Esophagus muscularis mucosa (tissue), 4 donors: ENCODE measurements around the gene SLC15A1. TPM values are rescaled to one million over a fixed set of nuclear protein-coding genes. Genes with fewer than 3 reads are reported as not detected.

ENCODE experiments used
- DNase-seq: peaks from one replicate; pipeline ENCODE4 v3.0.0-alpha.2; 2017; ENCODE audit errors: extremely low spot score
- H3K27ac ChIP-seq, 4 donors: fragments of 200-600 bp; sonication (generic); replicated peaks in 1 of 4; 1 replicate in 3 of 4; 2 replicates in 1 of 4; pipeline ENCODE4 v1.5.1; 2016 to 2019; ENCODE audit warnings: mild to moderate bottlenecking in 1 of 4
- H3K27me3 ChIP-seq, 4 donors: fragments of 200-600 bp; sonication (generic); one replicate each; pipeline versions ENCODE4 v1.5.1 to v1.6.0; 2016 to 2019
- H3K36me3 ChIP-seq, 4 donors: fragments of 200-600 bp; sonication (generic); one replicate each; pipeline ENCODE4 v1.5.1; 2016 to 2019
- H3K4me1 ChIP-seq, 4 donors: fragments of 200-600 bp; sonication (generic); one replicate each; pipeline ENCODE4 v1.5.1; 2016 to 2019
- H3K4me3 ChIP-seq, 4 donors: fragments of 200-600 bp; sonication (generic); 1 replicate in 2 of 4; 2 replicates in 2 of 4; pipeline ENCODE4 v1.5.1; 2016 to 2019; ENCODE audit warnings: mild to moderate bottlenecking in 4 of 4, moderate library complexity in 1 of 4
- H3K9me3 ChIP-seq, 4 donors: fragments of 200-600 bp; sonication (generic); 1 replicate in 3 of 4; 2 replicates in 1 of 4; pipeline ENCODE4 v1.5.1; 2016 to 2019
- EP300 ChIP-seq: sonication (generic); formaldehyde crosslinking; IDR thresholded peaks from one replicate; pipeline ENCODE4 v1.6.1; 2017; ENCODE audit warnings: antibody characterized with exemption
- POLR2A ChIP-seq: fragments of 450-650 bp; IDR thresholded peaks from one replicate; pipeline ENCODE4 v1.6.1; 2017; ENCODE audit warnings: antibody characterized with exemption, moderate library complexity, mild to moderate bottlenecking, low read depth
- POLR2AphosphoS5 ChIP-seq, 2 donors: sonication (generic); formaldehyde crosslinking; IDR thresholded peaks; one replicate each; pipeline ENCODE4 v1.6.1; 2017; ENCODE audit warnings: antibody characterized with exemption in 2 of 2
- WGBS: methylation state at CpG from one replicate; pipeline ENCODE4 v1.1.5; 2018; 5-methylcytosine and 5-hydroxymethylcytosine counted together
- intact Hi-C: fragments of 100-400 bp; cut with DNase I; formaldehyde crosslinking; loops from one replicate; pipeline ENCODE4 v1.15.1; 2023
- total RNA-seq, 4 donors: library from RNA; depleted of rRNA; stranded (reverse); fragments of >200 nt; gene quantifications; one replicate each; pipeline versions ENCODE4 v1.1.0 to v1.2.1, GENCODE V29; 2016
- TF ChIP-seq, protein P1 (sequence below), 3 experiments: fragments of 200-600 bp in 2 of 3; fragments of 450-650 bp in 1 of 3; sonication (generic) in 2 of 3; IDR thresholded peaks; one replicate each; pipeline ENCODE4 v1.5.1; 2017 to 2019; ENCODE audit warnings: antibody characterized with exemption in 3 of 3, mild to moderate bottlenecking in 2 of 3, moderate library complexity in 1 of 3

Gene SLC15A1
- total RNA-seq, 4 donors from 2014 or later: not detected

DNA sequence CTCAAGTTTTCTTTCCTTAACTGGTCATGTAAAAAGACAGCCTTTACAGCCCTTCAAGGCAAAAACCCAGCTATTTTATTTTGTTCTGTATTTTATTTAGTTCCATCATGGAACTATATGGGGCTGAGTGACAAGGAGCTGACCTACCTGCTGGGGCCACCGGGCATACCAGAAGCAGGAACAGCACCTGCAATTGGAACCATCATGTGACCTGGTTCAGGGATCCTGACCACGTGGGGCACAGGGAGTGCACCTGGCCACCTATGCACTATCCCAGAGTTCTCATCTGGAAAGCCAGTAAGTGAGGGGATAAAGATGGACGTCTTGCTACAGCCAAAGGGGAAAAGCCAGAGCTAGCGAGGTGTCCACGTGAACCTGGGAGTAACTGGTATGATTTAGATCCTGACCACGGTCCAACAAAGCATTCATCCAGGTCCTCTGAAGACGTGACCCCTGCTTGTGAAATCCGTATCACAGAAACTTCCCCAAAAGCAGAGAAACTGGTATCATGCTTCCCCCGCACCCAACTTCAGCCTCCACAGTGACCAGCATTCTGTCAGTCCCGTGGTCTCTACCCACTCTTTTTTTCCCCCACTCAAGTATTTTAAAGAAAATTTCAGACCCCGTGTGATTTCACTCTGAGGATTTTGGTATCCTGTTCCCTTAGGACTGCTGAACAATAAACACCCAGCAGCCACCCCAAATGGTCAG, 40.5 kb upstream of the SLC15A1 start:
- 90% methylated on average over 11 of the region's 11 CpGs for WGBS
- Histone ChIP-seq H3K36me3 (peaks cover 49 to 59% (median 57%) of the 10 kb centered on the region in 4 donors), H3K27ac (no peak overlapping the region), H3K27me3 (peaks cover 0 to 10% (median 0%) of the 10 kb centered on the region in 4 donors), H3K4me3 (no peak overlapping the region), H3K9me3 (no peaks in the 10 kb centered on the region), H3K4me1 (no peaks in the 10 kb centered on the region)
- intact Hi-C loops: no loop called here
- TF ChIP-seq EP300: no peak
- no peak for TF ChIP-seq POLR2AphosphoS5 (IDR thresholded peaks at IDR 0.05)
- TF ChIP-seq POLR2A: no peak
- TF ChIP-seq, protein P1, sequence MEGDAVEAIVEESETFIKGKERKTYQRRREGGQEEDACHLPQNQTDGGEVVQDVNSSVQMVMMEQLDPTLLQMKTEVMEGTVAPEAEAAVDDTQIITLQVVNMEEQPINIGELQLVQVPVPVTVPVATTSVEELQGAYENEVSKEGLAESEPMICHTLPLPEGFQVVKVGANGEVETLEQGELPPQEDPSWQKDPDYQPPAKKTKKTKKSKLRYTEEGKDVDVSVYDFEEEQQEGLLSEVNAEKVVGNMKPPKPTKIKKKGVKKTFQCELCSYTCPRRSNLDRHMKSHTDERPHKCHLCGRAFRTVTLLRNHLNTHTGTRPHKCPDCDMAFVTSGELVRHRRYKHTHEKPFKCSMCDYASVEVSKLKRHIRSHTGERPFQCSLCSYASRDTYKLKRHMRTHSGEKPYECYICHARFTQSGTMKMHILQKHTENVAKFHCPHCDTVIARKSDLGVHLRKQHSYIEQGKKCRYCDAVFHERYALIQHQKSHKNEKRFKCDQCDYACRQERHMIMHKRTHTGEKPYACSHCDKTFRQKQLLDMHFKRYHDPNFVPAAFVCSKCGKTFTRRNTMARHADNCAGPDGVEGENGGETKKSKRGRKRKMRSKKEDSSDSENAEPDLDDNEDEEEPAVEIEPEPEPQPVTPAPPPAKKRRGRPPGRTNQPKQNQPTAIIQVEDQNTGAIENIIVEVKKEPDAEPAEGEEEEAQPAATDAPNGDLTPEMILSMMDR (IDR thresholded peaks at IDR 0.05): no peak
- no peak for DNase-seq

DNA sequence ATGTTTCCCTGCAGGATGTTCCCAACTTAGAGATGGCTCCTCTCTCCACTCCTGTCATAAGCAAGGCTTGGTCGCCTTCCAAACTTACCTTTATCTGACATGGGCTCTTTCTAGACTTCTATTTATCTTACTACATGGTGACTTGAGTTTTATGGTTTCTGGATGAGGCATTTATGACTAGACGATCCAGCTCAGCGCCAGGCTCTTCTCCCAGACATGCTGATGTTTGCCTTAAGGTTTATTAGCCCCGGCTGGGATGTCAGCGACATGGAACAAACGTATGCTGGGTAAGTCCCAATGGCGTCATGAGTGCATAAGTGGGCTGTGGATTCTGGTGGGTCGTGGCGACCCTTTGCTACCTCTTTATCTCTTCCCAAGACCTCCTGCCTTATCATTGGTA, 39.8 kb upstream of the SLC15A1 start:
- no peak for DNase-seq
- Histone ChIP-seq H3K4me1 (no peaks in the 10 kb centered on the region), H3K36me3 (peaks cover 42 to 53% (median 51%) of the 10 kb centered on the region in 4 donors), H3K27ac (no peak overlapping the region), H3K27me3 (peaks cover 0 to 14% (median 0%) of the 10 kb centered on the region in 4 donors), H3K4me3 (no peak overlapping the region), H3K9me3 (no peaks in the 10 kb centered on the region)
- TF ChIP-seq EP300 (no peak), POLR2A (no peak), POLR2AphosphoS5 (IDR thresholded peaks at IDR 0.05) (no peak)
- TF ChIP-seq, protein P1 (IDR thresholded peaks at IDR 0.05): no peak
- intact Hi-C loops: no loop called here
- WGBS: 95% methylated on average over 9 of the region's 9 CpGs

DNA sequence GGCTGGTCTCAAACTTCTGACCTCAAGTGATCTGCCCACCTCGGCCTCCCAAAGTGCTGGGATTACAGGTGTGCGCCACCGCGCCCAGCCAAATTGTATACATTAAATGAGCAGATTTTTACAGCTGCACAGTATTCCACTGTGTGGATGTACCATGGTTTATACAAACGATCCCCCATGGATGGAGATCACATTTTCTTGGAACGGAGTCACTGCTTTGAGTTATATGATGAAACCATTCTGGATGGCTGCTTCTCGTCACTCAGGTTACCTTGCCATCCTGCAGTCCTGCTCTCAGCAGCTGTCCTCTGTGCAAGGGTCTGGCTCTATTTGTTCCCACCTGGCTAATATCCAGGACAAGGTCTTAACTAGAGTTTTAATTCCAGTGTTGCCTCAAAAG, 39.1 kb upstream of the SLC15A1 start:
- peaks cover 35 to 46% (median 44%) of the 10 kb centered on the region in 4 donors for H3K36me3 ChIP-seq
- intact Hi-C loops: no loop called here

DNA sequence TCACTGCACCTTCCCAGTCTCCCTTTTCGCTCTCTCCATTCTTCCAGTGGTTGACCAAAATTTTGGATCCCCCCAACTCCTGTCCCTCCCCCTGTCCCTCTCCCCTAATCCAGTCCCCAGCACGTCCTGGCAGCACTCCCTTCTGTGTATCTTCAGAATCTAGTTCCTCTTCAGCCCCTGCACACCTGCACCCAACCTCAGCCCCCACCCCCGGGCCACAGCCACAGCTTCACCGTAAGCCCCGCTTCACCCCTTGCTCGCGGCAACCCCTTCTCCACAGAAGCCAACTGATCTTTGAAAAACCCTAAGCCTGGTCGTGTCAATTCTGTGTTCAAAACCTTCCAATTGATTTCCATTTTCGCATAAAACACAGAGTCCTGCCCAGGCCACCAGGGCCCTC, 35.5 kb upstream of the SLC15A1 start:
- Histone ChIP-seq H3K36me3 (peaks cover 4 to 13% (median 10%) of the 10 kb centered on the region in 4 donors), H3K9me3 (no peaks in the 10 kb centered on the region), H3K27ac (no peak overlapping the region), H3K4me3 (no peak overlapping the region), H3K27me3 (peaks cover 0 to 14% (median 0%) of the 10 kb centered on the region in 4 donors), H3K4me1 (no peaks in the 10 kb centered on the region)
- intact Hi-C loops: no loop called here
- WGBS: 92% methylated on average over 9 of the region's 9 CpGs
- DNase-seq: no peak
- TF ChIP-seq EP300: no peak
- no peak for TF ChIP-seq POLR2A
- TF ChIP-seq, protein P1 (IDR thresholded peaks at IDR 0.05): no peak
- no peak for TF ChIP-seq POLR2AphosphoS5 (IDR thresholded peaks at IDR 0.05)

More for the DNA sequence above, 39.1 kb upstream of the SLC15A1 start:
- H3K4me1 ChIP-seq: no peaks in the 10 kb centered on the region
- no peak for DNase-seq
- 92% methylated on average over 7 of the region's 7 CpGs for WGBS
- no peaks in the 10 kb centered on the region for H3K9me3 ChIP-seq
- TF ChIP-seq POLR2AphosphoS5 (IDR thresholded peaks at IDR 0.05) (no peak), POLR2A (no peak), EP300 (no peak)
- TF ChIP-seq, protein P1 (IDR thresholded peaks at IDR 0.05): no peak
- no peak overlapping the region for H3K27ac ChIP-seq
- H3K27me3 ChIP-seq: peaks cover 0 to 14% (median 0%) of the 10 kb centered on the region in 4 donors
- H3K4me3 ChIP-seq: no peak overlapping the region
